ENCODE data around the gene ADGRE2. TPM values are rescaled to one million over a fixed set of nuclear protein-coding genes. Genes with fewer than 3 reads are reported as not detected.

Gene ADGRE2
- polyA plus RNA-seq, 3 donors: 13.1 to 91.1 (median 47.6) TPM

GRCh38 chr19:14769201-14769600 lies 9.2 kb downstream of the ADGRE2 start:
- peaks cover 0 to 2% (median under 1%) of the 10 kb centered on the region in 7 donors for H3K9me3 Mint-ChIP-seq
- no peak overlapping the region for H2AFZ ChIP-seq (ENCODE audit: insufficient read depth, low read depth, low read length, poor library complexity, severe bottlenecking)
- no peaks in the 10 kb centered on the region for H3K27me3 ChIP-seq (ENCODE audit: control insufficient read depth in 2 of 2, insufficient read depth in 2 of 2, low read length in 2 of 2)
- no peak overlapping the region for H3K9ac ChIP-seq (ENCODE audit: insufficient read depth, low read length, poor library complexity, severe bottlenecking)
- peaks cover 4% of the 10 kb centered on the region for H3K79me2 ChIP-seq (ENCODE audit: insufficient read depth, low read length)
- H3K36me3 Mint-ChIP-seq: peaks cover 90 to 99% of the 10 kb centered on the region in 2 donors
- no peak overlapping the region for H3K4me2 ChIP-seq (replicated peaks; ENCODE audit: extremely low read depth, low read length, poor library complexity, severe bottlenecking)
- peaks cover 0 to 3% (median 3%) of the 10 kb centered on the region in 3 donors for H3K27me3 Mint-ChIP-seq (ENCODE audit: low read depth in 3 of 3)
- intact Hi-C loops (cut with micrococcal nuclease): no loop called here
- DNase-seq: no peak
- WGBS (ENCODE audit: insufficient coverage): 96% methylated on average over 4 of the region's 5 CpGs
- no peaks in the 10 kb centered on the region for H3K9me3 ChIP-seq (replicated peaks in 1 of 2; ENCODE audit: control insufficient read depth in 1 of 2, insufficient read depth in 1 of 2, low read length in 2 of 2)
- H3K27ac Mint-ChIP-seq: no peak overlapping the region
- peaks cover 5 to 6% of the 10 kb centered on the region in 2 donors for H3K4me1 ChIP-seq (ENCODE audit: control insufficient read depth in 1 of 2, insufficient read depth in 2 of 2, low read length in 2 of 2)
- H3K4me3 Mint-ChIP-seq: no peak overlapping the region
- H3K36me3 ChIP-seq (replicated peaks in 1 of 2; ENCODE audit: control insufficient read depth in 1 of 2, insufficient read depth in 2 of 2, low read length in 2 of 2): peaks cover 88 to 98% of the 10 kb centered on the region in 2 donors
- no peak overlapping the region for H3K4me3 ChIP-seq (replicated peaks in 1 of 3; ENCODE audit: low read depth in 2 of 3, low read length in 3 of 3)
- H3K27ac ChIP-seq (ENCODE audit: low read depth in 1 of 2, low read length in 2 of 2): no peak overlapping the region
- peaks cover 31% of the 10 kb centered on the region for H3K4me1 Mint-ChIP-seq
- peaks cover 100% of the 10 kb centered on the region for H4K20me1 ChIP-seq (ENCODE audit: insufficient read depth, low read length)
- no peak for TF ChIP-seq CTCF (IDR thresholded peaks at IDR 0.05)

- Mint-ChIP-seq H3K4me1 (peaks cover 27% of the 10 kb centered on the region), H3K9me3 (peaks cover 0 to 8% (median 5%) of the 10 kb centered on the region in 7 donors), H3K27ac (no peak overlapping the region), H3K36me3 (peaks cover 88 to 99% of the 10 kb centered on the region in 2 donors), H3K4me3 (no peak overlapping the region), H3K27me3 (ENCODE audit: low read depth in 3 of 3) (peaks cover 2 to 3% (median 2%) of the 10 kb centered on the region in 3 donors)
- Histone ChIP-seq H3K27ac (ENCODE audit: low read depth in 1 of 2, low read length in 2 of 2) (no peak overlapping the region), H3K9ac (ENCODE audit: insufficient read depth, low read length, poor library complexity, severe bottlenecking) (no peak overlapping the region), H3K27me3 (ENCODE audit: control insufficient read depth in 2 of 2, insufficient read depth in 2 of 2, low read length in 2 of 2) (no peaks in the 10 kb centered on the region), H3K4me2 (replicated peaks; ENCODE audit: extremely low read depth, low read length, poor library complexity, severe bottlenecking) (no peak overlapping the region), H3K36me3 (replicated peaks in 1 of 2; ENCODE audit: control insufficient read depth in 1 of 2, insufficient read depth in 2 of 2, low read length in 2 of 2) (peaks cover 86 to 97% of the 10 kb centered on the region in 2 donors), H4K20me1 (ENCODE audit: insufficient read depth, low read length) (peaks cover 100% of the 10 kb centered on the region), H2AFZ (ENCODE audit: insufficient read depth, low read depth, low read length, poor library complexity, severe bottlenecking) (no peak overlapping the region), H3K4me3 (replicated peaks in 1 of 3; ENCODE audit: low read depth in 2 of 3, low read length in 3 of 3) (no peak overlapping the region), H3K79me2 (ENCODE audit: insufficient read depth, low read length) (peaks cover 4% of the 10 kb centered on the region), H3K9me3 (replicated peaks in 1 of 2; ENCODE audit: control insufficient read depth in 1 of 2, insufficient read depth in 1 of 2, low read length in 2 of 2) (no peaks in the 10 kb centered on the region), H3K4me1 (ENCODE audit: control insufficient read depth in 1 of 2, insufficient read depth in 2 of 2, low read length in 2 of 2) (peaks cover 6 to 12% of the 10 kb centered on the region in 2 donors)
- 100% methylated on average over 2 of the region's 2 CpGs for WGBS (ENCODE audit: insufficient coverage)
- no peak for TF ChIP-seq CTCF (IDR thresholded peaks at IDR 0.05)
- intact Hi-C loops (cut with micrococcal nuclease): no loop called here
- no peak for DNase-seq
These were observed 10.4 kb downstream of the ADGRE2 start for GRCh38 chr19:14768001-14768400.

Measured in CD14-positive monocyte (primary cell).